Activated CD8-positive, alpha-beta T cell treated with anti-CD3 and anti-CD28 coated beads for 36 hours (primary cell): ENCODE results near the gene PDIA5. TPM values are rescaled to one million over a fixed set of nuclear protein-coding genes. Genes with fewer than 3 reads are reported as not detected.

Experiments
- ATAC-seq: fragments of 200-7000 bp; cut with Tn5 transposase; one replicate; pipeline ENCODE4 v1.10.0; 2021; ENCODE audit warnings: mild to moderate bottlenecking, moderate library complexity
- CTCF ChIA-PET: fragments of 350-600 bp; sonication (Branson Sonifier 250); formaldehyde crosslinking; loops from one replicate; lab custom pipeline; 2021; ENCODE audit warnings: antibody characterized with exemption; lab: Charles Lee
- POLR2A ChIA-PET: fragments of 350-600 bp; sonication (Branson Sonifier 250); formaldehyde crosslinking; loops from one replicate; lab custom pipeline; 2021; ENCODE audit warnings: antibody characterized with exemption; lab: Charles Lee
- DNase-seq: peaks from one replicate; pipeline ENCODE4 v3.0.0-alpha.2; 2020
- H3K27ac Mint-ChIP-seq: one replicate; pipeline ENCODE4 v1.8.0; 2021; ENCODE audit warnings: mild to moderate bottlenecking, mixed read lengths
- H3K27me3 Mint-ChIP-seq: one replicate; pipeline ENCODE4 v1.8.0; 2021; ENCODE audit warnings: mixed read lengths
- H3K36me3 Mint-ChIP-seq: one replicate; pipeline ENCODE4 v1.8.0; 2021; ENCODE audit warnings: low read depth, mixed read lengths
- H3K4me1 Mint-ChIP-seq: one replicate; pipeline ENCODE4 v1.8.0; 2021; ENCODE audit warnings: low read depth, mixed read lengths
- H3K4me3 Mint-ChIP-seq: one replicate; pipeline ENCODE4 v1.8.0; 2021; ENCODE audit warnings: mild to moderate bottlenecking, moderate library complexity, mixed read lengths
- H3K9me3 Mint-ChIP-seq: one replicate; pipeline ENCODE4 v1.8.0; 2021; ENCODE audit warnings: mixed read lengths
- intact Hi-C: fragments of 100-400 bp; cut with micrococcal nuclease; formaldehyde crosslinking; loops from one replicate; pipeline ENCODE4 v1.10.0; 2022
- total RNA-seq, 2 experiments: library from RNA; stranded (reverse); gene quantifications; one replicate each; pipeline ENCODE4 v1.2.3, GENCODE V29; 2021
- TF ChIP-seq, protein P1 (sequence below): fragments of 200-600 bp; IDR thresholded peaks from one replicate; pipeline ENCODE4 v1.8.0; 2022; ENCODE audit warnings: antibody characterized with exemption, mild to moderate bottlenecking

The PDIA5 gene
- total RNA-seq, 2 experiments from 2014 or later, result 17.9 to 19.0 TPM

DNA sequence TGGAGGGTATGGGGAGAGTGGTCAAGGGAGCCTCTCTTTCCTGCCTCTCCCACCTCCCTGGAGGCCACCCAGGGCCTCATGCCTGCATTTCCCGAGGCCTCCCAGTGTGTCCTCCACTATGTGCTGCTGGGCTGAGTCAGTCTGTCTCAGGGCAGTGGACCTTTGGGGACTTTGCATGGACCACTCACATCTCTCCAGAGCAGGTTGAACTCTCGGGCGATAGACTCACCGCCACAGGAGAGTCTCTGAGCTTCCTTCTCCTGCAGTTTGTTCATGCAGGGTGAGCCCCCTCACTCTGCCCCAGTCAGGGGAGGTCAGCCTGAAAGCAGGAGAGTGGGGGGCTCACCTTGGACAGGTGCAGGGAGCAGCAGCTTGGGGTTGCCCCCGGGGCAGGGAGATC, 74.5 kb downstream of the PDIA5 start:
- POLR2A ChIA-PET, result no interaction called here
- peaks cover 24% of the 10 kb centered on the region for H3K36me3 Mint-ChIP-seq
- ATAC-seq (no peak), DNase-seq (no peak)
- H3K27ac Mint-ChIP-seq, result no peak overlapping the region
- no peaks in the 10 kb centered on the region for H3K9me3 Mint-ChIP-seq
- H3K4me3 Mint-ChIP-seq, result no peak overlapping the region
- H3K4me1 Mint-ChIP-seq, result no peaks in the 10 kb centered on the region
- no peaks in the 10 kb centered on the region for H3K27me3 Mint-ChIP-seq
- TF ChIP-seq, protein P1, sequence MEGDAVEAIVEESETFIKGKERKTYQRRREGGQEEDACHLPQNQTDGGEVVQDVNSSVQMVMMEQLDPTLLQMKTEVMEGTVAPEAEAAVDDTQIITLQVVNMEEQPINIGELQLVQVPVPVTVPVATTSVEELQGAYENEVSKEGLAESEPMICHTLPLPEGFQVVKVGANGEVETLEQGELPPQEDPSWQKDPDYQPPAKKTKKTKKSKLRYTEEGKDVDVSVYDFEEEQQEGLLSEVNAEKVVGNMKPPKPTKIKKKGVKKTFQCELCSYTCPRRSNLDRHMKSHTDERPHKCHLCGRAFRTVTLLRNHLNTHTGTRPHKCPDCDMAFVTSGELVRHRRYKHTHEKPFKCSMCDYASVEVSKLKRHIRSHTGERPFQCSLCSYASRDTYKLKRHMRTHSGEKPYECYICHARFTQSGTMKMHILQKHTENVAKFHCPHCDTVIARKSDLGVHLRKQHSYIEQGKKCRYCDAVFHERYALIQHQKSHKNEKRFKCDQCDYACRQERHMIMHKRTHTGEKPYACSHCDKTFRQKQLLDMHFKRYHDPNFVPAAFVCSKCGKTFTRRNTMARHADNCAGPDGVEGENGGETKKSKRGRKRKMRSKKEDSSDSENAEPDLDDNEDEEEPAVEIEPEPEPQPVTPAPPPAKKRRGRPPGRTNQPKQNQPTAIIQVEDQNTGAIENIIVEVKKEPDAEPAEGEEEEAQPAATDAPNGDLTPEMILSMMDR, result no peak
- CTCF ChIA-PET, result no interaction called here
- intact Hi-C loops, result no loop called here

- POLR2A ChIA-PET, result interaction anchor here (0.6 kb wide), 1 partner anchor 76 kb away, joined by 4 read pairs; no protein-coding TSS in a partner anchor
- no peaks in the 10 kb centered on the region for H3K4me1 Mint-ChIP-seq
- ATAC-seq, result no peak
- peaks cover 37% of the 10 kb centered on the region for H3K36me3 Mint-ChIP-seq
- no peaks in the 10 kb centered on the region for H3K9me3 Mint-ChIP-seq
- TF ChIP-seq, protein P1, result no peak
- no peak for DNase-seq
- intact Hi-C loops, result no loop called here
- H3K27me3 Mint-ChIP-seq, result no peaks in the 10 kb centered on the region
- no peak overlapping the region for H3K4me3 Mint-ChIP-seq
- CTCF ChIA-PET, result interaction anchor here (1.0 kb wide), 1 partner anchor 186 kb away, joined by 3 read pairs; no protein-coding TSS in a partner anchor
- no peak overlapping the region for H3K27ac Mint-ChIP-seq
Observed at GRCh38 chr3:123143669-123144411, 77.0 kb downstream of the PDIA5 start.

DNA sequence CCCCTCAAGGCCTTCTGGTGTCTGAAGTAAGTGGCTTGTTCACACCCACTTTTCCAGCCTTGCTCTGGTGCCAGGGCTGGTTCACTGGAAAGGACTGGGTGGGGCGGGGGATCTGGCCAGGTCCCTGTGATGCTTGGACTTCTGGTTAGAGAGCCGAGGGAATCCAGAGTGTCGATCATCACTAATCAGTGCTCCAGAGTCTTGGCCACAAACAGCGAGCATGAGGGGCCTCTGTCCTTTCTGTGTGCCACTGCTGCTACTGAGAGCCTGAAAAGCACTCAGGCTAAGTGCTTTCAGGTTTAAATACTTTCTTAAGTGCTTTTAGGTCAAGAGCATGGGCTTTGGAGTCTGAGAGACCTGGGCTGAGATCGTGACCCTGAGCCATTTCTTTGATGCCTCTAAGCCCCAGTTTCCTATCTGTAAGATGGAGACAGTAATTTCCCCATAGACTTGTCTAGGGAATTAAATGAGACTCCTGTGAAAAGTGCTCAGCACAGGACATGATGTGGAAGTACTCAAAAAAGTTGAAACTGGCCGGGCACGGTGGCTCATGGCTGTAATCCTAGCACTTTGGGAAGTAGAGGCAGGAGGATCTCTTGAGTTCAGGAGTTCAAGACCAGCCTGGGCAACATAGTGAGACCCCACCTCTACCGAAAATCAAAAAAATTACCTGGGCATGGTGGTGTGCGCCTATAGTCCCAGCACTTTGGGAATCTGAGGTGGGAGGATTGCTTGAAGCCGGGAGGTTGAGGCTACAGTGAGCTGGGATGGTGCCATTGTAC, 81.1 kb downstream of the PDIA5 start:
- Mint-ChIP-seq H3K9me3 (no peaks in the 10 kb centered on the region), H3K27ac (no peak overlapping the region), H3K4me1 (no peaks in the 10 kb centered on the region), H3K27me3 (no peaks in the 10 kb centered on the region), H3K36me3 (peaks cover 66% of the 10 kb centered on the region), H3K4me3 (no peak overlapping the region)
- ATAC-seq (no peak), DNase-seq (no peak)
- TF ChIP-seq, protein P1, result no peak
- CTCF ChIA-PET, result no interaction called here
- POLR2A ChIA-PET, result no interaction called here
- intact Hi-C loops, result no loop called here

DNA sequence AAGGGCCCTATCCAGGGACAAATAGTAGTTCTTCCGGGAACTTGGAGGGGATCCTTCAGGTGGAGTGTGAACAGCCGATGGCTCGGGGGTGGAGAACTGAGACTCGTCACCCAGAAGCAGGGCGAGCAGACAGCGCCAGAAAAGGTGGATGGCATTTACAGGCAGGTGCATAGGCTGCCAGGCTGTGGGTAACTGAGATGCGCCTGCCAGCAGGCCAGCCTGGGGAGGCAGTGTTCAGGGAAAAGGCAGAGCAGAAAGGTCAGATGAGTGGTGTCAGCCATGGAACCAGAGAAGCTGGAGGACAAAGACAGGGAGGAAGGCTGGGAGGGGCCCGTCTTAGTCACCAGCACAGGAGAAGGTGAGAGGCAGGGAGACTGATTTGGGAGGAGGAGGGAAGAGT, 81.9 kb downstream of the PDIA5 start:
- no peaks in the 10 kb centered on the region for H3K4me1 Mint-ChIP-seq
- ChIA-PET POLR2A (no interaction called here), CTCF (no interaction called here)
- DNase-seq, result no peak
- TF ChIP-seq, protein P1, result no peak
- intact Hi-C loops, result no loop called here
- no peaks in the 10 kb centered on the region for H3K27me3 Mint-ChIP-seq
- H3K4me3 Mint-ChIP-seq, result no peak overlapping the region
- no peak for ATAC-seq
- H3K36me3 Mint-ChIP-seq, result peaks cover 63% of the 10 kb centered on the region
- no peaks in the 10 kb centered on the region for H3K9me3 Mint-ChIP-seq
- H3K27ac Mint-ChIP-seq, result no peak overlapping the region

DNA sequence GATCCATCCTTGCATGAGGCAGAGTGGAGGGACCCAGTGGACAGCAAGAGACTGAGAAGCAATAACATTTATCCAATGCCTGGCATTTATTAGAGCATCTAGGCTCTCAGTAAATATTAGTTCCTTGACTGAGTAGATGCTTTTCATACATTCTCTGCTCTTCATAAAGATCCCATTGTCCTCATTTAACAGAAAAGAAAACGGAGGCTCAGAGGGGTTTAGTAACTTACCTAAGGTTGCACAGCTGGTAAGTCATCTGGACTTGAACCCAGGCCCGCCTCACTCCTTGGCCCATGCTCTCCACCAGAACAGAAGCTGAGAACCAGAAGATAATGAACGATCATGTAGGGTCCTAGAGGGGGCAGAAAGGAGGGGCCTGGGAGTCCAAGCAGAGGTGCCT, 82.7 kb downstream of the PDIA5 start:
- no peak overlapping the region for H3K27ac Mint-ChIP-seq
- H3K9me3 Mint-ChIP-seq, result no peaks in the 10 kb centered on the region
- TF ChIP-seq, protein P1, result no peak
- CTCF ChIA-PET, result no interaction called here
- no peak overlapping the region for H3K4me3 Mint-ChIP-seq
- H3K36me3 Mint-ChIP-seq, result peaks cover 58% of the 10 kb centered on the region
- no peaks in the 10 kb centered on the region for H3K27me3 Mint-ChIP-seq
- POLR2A ChIA-PET, result no interaction called here
- no peaks in the 10 kb centered on the region for H3K4me1 Mint-ChIP-seq
- intact Hi-C loops, result no loop called here
- ATAC-seq (no peak), DNase-seq (no peak)
